ENCODE results near the gene THRSP. TPM values are rescaled to one million over a fixed set of nuclear protein-coding genes. Genes with fewer than 3 reads are reported as not detected.
A peak's percentile ranks its signal among the peaks of the same experiment; 100 is the strongest.

THRSP gene
- total and polyA plus RNA-seq, 9 donors = 0.18 to 1.1 (median 0.40) TPM; not detected in 6

DNA sequence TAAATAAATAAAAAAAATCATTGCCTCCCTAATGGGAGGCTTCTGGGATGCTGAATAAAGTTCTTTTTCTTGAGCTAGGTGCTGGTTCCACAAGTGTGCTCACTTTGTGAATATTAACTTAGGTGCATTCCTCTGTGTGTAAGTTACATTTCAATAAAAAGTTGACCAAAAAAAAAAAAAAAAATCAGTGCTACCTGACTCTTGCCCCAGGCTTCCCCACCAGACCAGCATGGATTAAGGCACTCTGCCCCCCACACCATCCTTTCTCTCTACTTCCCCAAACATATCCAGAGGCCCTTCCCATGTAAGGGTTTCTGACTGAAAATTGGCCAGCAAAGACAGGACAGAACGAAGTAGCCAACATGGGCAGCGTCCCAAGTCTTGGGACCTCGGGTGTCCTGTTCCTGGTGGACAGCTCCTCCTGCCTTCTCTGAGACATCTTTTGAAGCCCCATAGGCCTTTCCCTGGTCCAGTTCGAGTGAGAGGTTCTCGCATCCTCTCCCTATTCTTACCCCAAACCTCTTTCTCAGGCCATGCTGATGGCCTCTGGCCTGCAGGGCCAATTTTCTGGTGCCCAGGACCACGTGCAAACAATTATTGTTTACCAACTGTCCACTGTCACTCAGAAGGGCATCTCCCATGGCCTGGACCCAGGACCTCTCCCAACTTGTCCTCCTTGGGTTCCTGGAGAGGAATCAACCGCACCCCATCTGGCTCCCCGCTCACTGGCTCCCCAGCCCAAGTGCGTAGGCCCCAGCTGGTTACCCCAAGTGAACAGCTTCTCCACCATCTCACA is 25.6 kb upstream of the THRSP start:
- 79 to 90% (median 86%) methylated on average over 9 of the region's 9 CpGs for WGBS, 3 donors
- peaks cover 6% of the 10 kb centered on the region for H3K4me1 ChIP-seq (ENCODE audit: insufficient read depth)
- intact Hi-C loops (cut with DNase I) = no loop called here
- no peaks in the 10 kb centered on the region for H3K36me3 ChIP-seq
- no peak overlapping the region for H3K4me3 ChIP-seq
- no peak for TF ChIP-seq EP300 (IDR thresholded peaks at IDR 0.05)
- TF ChIP-seq, protein P1, sequence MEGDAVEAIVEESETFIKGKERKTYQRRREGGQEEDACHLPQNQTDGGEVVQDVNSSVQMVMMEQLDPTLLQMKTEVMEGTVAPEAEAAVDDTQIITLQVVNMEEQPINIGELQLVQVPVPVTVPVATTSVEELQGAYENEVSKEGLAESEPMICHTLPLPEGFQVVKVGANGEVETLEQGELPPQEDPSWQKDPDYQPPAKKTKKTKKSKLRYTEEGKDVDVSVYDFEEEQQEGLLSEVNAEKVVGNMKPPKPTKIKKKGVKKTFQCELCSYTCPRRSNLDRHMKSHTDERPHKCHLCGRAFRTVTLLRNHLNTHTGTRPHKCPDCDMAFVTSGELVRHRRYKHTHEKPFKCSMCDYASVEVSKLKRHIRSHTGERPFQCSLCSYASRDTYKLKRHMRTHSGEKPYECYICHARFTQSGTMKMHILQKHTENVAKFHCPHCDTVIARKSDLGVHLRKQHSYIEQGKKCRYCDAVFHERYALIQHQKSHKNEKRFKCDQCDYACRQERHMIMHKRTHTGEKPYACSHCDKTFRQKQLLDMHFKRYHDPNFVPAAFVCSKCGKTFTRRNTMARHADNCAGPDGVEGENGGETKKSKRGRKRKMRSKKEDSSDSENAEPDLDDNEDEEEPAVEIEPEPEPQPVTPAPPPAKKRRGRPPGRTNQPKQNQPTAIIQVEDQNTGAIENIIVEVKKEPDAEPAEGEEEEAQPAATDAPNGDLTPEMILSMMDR (IDR thresholded peaks at IDR 0.05) = no peak
- no peak for TF ChIP-seq POLR2A (IDR thresholded peaks at IDR 0.05)
- H3K27ac ChIP-seq = no peak overlapping the region
- no peaks in the 10 kb centered on the region for H3K9me3 ChIP-seq
- no peak for DNase-seq
- no peaks in the 10 kb centered on the region for H3K27me3 ChIP-seq

DNA sequence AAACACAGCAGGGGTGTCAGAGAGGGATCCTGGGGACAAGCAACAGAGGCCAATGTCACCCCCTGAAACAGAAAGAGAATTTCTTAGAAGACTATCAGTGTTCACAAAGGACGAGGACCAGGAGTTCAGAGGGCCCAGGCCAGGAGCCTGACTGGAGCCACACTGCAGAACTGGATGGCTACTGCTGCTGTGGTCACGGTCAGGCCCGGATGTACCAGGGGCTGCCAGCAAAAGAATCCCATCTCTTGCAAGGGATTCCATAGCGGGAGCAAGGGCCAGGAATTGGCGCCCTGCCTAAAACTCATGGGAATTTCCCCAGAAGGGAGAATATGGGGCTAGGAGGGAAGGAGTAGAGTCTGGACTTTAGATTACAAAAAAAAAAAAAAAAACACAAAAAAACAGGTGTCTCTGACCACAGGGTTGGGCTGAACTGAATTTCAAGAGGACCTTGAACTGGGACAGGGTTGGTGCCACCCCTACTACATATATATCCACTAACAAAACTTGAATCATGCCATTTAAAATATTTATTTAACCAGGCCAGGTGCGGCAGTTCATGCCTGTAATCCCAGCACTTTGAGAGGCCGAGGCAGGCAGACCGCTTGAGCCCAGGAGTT is 24.9 kb upstream of the THRSP start:
- DNase-seq = peak in 1 of 5 donors; percentile 42

DNA sequence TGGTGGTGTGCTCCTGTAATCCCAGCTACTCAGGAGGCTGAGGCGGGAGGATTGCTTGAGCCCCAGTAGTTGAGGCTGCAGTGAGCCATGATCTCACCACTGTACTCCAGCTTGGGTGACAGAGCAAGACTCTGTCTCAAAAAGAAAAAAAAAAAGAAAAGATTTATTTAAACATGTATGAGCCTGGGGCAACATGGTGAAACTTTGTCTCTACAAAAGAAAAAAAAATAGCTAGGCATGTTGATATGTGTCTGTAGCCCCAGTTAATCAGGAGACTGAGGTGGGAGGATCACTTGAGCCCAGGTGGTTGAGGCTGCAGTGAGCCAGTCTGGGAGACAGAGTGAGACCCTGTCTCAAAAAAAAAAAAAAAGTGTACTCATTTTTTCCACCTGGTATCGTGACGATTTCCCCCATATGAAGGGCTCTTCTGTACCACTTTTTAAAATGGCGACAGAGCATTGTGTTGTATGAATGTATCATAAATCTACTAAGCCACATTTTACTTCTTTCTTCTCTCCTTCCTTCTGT is 24.2 kb upstream of the THRSP start:
- Histone ChIP-seq H3K9me3 (no peaks in the 10 kb centered on the region), H3K4me1 (ENCODE audit: insufficient read depth) (peaks cover 6% of the 10 kb centered on the region), H3K4me3 (no peak overlapping the region), H3K27ac (peak overlapping the region in 1 of 2 donors; percentile 40), H3K27me3 (no peaks in the 10 kb centered on the region), H3K36me3 (no peaks in the 10 kb centered on the region)
- no peak for TF ChIP-seq EP300 (IDR thresholded peaks at IDR 0.05)
- TF ChIP-seq POLR2A (IDR thresholded peaks at IDR 0.05) = no peak
- TF ChIP-seq, protein P1 (IDR thresholded peaks at IDR 0.05) = no peak
- intact Hi-C loops (cut with DNase I) = no loop called here
- no peak for DNase-seq
- WGBS, 3 donors = 83 to 89% (median 87%) methylated on average over 4 of the region's 4 CpGs

More for the DNA sequence above, 24.9 kb upstream of the THRSP start:
- 85 to 88% (median 86%) methylated on average over 8 of the region's 8 CpGs for WGBS, 3 donors
- no peaks in the 10 kb centered on the region for H3K36me3 ChIP-seq
- H3K9me3 ChIP-seq = no peaks in the 10 kb centered on the region
- no peak overlapping the region for H3K27ac ChIP-seq
- peaks cover 6% of the 10 kb centered on the region for H3K4me1 ChIP-seq (ENCODE audit: insufficient read depth)
- intact Hi-C loops (cut with DNase I) = no loop called here
- no peak overlapping the region for H3K4me3 ChIP-seq
- no peak for TF ChIP-seq EP300 (IDR thresholded peaks at IDR 0.05)
- TF ChIP-seq, protein P1 (IDR thresholded peaks at IDR 0.05) = no peak
- no peak for TF ChIP-seq POLR2A (IDR thresholded peaks at IDR 0.05)
- H3K27me3 ChIP-seq = no peaks in the 10 kb centered on the region

DNA sequence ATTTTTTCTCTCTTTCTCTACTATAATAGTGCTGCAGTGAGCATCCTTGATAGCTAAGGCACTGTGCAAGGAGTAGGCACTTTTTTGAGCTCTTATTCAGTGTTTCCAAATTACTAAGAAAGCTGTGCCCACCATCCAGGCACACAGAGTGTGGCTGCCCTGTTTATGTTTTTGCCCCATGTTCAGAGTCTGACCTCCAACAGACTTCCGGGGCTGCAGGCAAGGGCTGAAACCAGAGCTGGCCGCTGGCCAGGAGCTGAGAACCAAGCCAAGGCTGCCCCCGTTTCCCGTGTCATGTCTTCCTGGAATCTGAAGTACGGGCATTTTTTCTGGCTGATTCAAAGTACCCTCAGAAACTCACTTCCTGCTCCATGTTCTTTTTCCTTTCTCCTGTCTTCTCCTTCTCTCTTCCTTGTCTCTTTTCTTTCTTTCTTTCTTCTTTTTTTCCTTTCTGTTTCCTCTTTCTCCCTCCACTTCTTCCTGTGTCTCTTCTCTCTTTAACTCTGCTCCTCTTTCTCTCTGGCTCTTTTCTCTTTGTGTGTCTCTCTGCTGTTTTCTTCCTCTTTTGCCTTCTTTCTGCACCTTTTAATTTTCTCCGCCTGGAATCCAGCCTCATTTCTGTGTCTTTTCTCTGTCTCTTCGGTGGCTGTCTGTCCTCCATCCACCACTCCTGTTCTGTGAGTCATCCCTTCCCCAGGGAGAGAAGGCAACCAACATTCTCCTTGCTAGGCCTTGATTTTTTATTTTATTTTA is 23.6 kb upstream of the THRSP start:
- H3K27ac ChIP-seq = peak overlapping the region in 1 of 2 donors; percentile 40
- TF ChIP-seq, protein P1 (IDR thresholded peaks at IDR 0.05) = no peak
- TF ChIP-seq EP300 (IDR thresholded peaks at IDR 0.05) (no peak), POLR2A (IDR thresholded peaks at IDR 0.05) (no peak)
- DNase-seq = peak; percentile 65 to 82 (median 80)
- H3K9me3 ChIP-seq = no peaks in the 10 kb centered on the region
- WGBS, 3 donors = 16 to 19% (median 18%) methylated on average over 7 of the region's 7 CpGs
- H3K27me3 ChIP-seq = no peaks in the 10 kb centered on the region
- H3K4me1 ChIP-seq (ENCODE audit: insufficient read depth) = peaks cover 6% of the 10 kb centered on the region
- no peak overlapping the region for H3K4me3 ChIP-seq
- intact Hi-C loops (cut with DNase I) = no loop called here
- H3K36me3 ChIP-seq = no peaks in the 10 kb centered on the region
